SK-N-SH treated with all-trans-retinoic acid at 6 μM for 48 hours (cell line): ENCODE measurements around the gene RPL28.

Experiments used
- ATAC-seq: fragments of 200-7000 bp; cut with Tn5 transposase; 3 replicates; pipeline ENCODE4 v1.9.1; 2020; ENCODE audit warnings: mild to moderate bottlenecking, moderate library complexity
- ARNTL ChIP-seq: fragments of 450-650 bp; formaldehyde crosslinking; IDR thresholded peaks from 2 replicates; pipeline ENCODE4 v1.5.0; 2020; ENCODE audit warnings: low read depth, mild to moderate bottlenecking, moderate library complexity, borderline replicate concordance
- BACH2 ChIP-seq: fragments of 250-450 bp; sonication (Bioruptor Pico); IDR thresholded peaks from 2 replicates; pipeline ENCODE4 v1.9.0; 2021; ENCODE audit warnings: mild to moderate bottlenecking, borderline replicate concordance
- CSDC2 ChIP-seq: fragments of 250-450 bp; sonication (Bioruptor Pico); IDR thresholded peaks from 2 replicates; pipeline ENCODE4 v1.5.0; 2020; ENCODE audit warnings: mild to moderate bottlenecking, moderate library complexity
- ESRRG ChIP-seq: fragments of 250-450 bp; sonication (Bioruptor Pico); IDR thresholded peaks from 2 replicates; pipeline ENCODE4 v1.6.1; 2021; ENCODE audit warnings: mild to moderate bottlenecking
- GLIS3 ChIP-seq: fragments of 250-450 bp; sonication (Bioruptor Pico); IDR thresholded peaks from 2 replicates; pipeline ENCODE4 v1.5.0; 2020; ENCODE audit warnings: mild to moderate bottlenecking, moderate library complexity
- OSR1 ChIP-seq: fragments of 250-450 bp; sonication (Bioruptor Pico); IDR thresholded peaks from 2 replicates; pipeline ENCODE4 v1.8.0; 2022; ENCODE audit warnings: moderate library complexity, mild to moderate bottlenecking, inconsistent platforms
- PPARA ChIP-seq: fragments of 250-450 bp; sonication (Bioruptor Pico); IDR thresholded peaks from 2 replicates; pipeline ENCODE4 v1.5.0; 2020; ENCODE audit warnings: mild to moderate bottlenecking, borderline replicate concordance
- RARB ChIP-seq: fragments of 250-450 bp; sonication (Bioruptor Pico); IDR thresholded peaks from 2 replicates; pipeline ENCODE4 v1.8.0; 2021; ENCODE audit warnings: mild to moderate bottlenecking, moderate library complexity
- SNAI2 ChIP-seq: fragments of 250-450 bp; sonication (Bioruptor Pico); IDR thresholded peaks from 2 replicates; pipeline ENCODE4 v1.5.0; 2020; ENCODE audit warnings: mild to moderate bottlenecking, moderate library complexity
- TCF4 ChIP-seq: fragments of 250-450 bp; sonication (Bioruptor Pico); IDR thresholded peaks from 2 replicates; pipeline ENCODE4 v1.8.0; 2021; ENCODE audit warnings: mild to moderate bottlenecking, moderate library complexity, borderline replicate concordance
- TOX ChIP-seq: fragments of 250-450 bp; sonication (Bioruptor Pico); IDR thresholded peaks from 2 replicates; pipeline ENCODE4 v1.8.0; 2021; ENCODE audit warnings: mild to moderate bottlenecking, moderate library complexity, borderline replicate concordance
- ZC3H10 ChIP-seq: fragments of 250-450 bp; sonication (Bioruptor Pico); IDR thresholded peaks from 2 replicates; pipeline ENCODE4 v1.5.1; 2021; ENCODE audit warnings: mild to moderate bottlenecking, moderate library complexity
- ZFP3 ChIP-seq: fragments of 250-450 bp; sonication (Bioruptor Pico); IDR thresholded peaks from 2 replicates; pipeline ENCODE4 v1.5.0; 2020; ENCODE audit warnings: mild to moderate bottlenecking, moderate library complexity
- ZFP30 ChIP-seq: fragments of 450-650 bp; formaldehyde crosslinking; IDR thresholded peaks from 2 replicates; pipeline ENCODE4 v1.5.0; 2022; ENCODE audit warnings: mild to moderate bottlenecking, moderate library complexity
- ZNF565 ChIP-seq: fragments of 450-650 bp; formaldehyde crosslinking; conservative IDR thresholded peaks from 2 replicates; pipeline ENCODE4 v1.5.0; 2020; ENCODE audit warnings: low read depth, mild to moderate bottlenecking, moderate library complexity
- ZNF70 ChIP-seq: fragments of 450-650 bp; formaldehyde crosslinking; IDR thresholded peaks from 2 replicates; pipeline ENCODE4 v1.5.0; 2020; ENCODE audit warnings: mild to moderate bottlenecking, moderate library complexity
- ZNF8 ChIP-seq: fragments of 450-650 bp; formaldehyde crosslinking; IDR thresholded peaks from 2 replicates; pipeline ENCODE4 v1.5.0; 2020; ENCODE audit warnings: mild to moderate bottlenecking, moderate library complexity
- TF ChIP-seq, protein P1 (sequence below): fragments of 250-450 bp; sonication (Bioruptor Pico); IDR thresholded peaks from 2 replicates; pipeline ENCODE4 v1.5.1; 2020; ENCODE audit warnings: low read depth, mild to moderate bottlenecking, moderate library complexity
- TF ChIP-seq, protein P2 (sequence below): fragments of 250-450 bp; sonication (Bioruptor Pico); IDR thresholded peaks from 2 replicates; pipeline ENCODE4 v1.5.0; 2020; ENCODE audit warnings: mild to moderate bottlenecking, moderate library complexity
- TF ChIP-seq, protein P3 (sequence below): fragments of 250-450 bp; sonication (Bioruptor Pico); IDR thresholded peaks from 2 replicates; pipeline ENCODE4 v1.8.0; 2020; ENCODE audit warnings: mild to moderate bottlenecking, moderate library complexity, borderline replicate concordance
- TF ChIP-seq, protein P4 (sequence below): fragments of 250-450 bp; sonication (Bioruptor Pico); IDR thresholded peaks from 2 replicates; pipeline ENCODE4 v1.5.1; 2021; ENCODE audit warnings: mild to moderate bottlenecking, moderate library complexity

The RPL28 gene

DNA sequence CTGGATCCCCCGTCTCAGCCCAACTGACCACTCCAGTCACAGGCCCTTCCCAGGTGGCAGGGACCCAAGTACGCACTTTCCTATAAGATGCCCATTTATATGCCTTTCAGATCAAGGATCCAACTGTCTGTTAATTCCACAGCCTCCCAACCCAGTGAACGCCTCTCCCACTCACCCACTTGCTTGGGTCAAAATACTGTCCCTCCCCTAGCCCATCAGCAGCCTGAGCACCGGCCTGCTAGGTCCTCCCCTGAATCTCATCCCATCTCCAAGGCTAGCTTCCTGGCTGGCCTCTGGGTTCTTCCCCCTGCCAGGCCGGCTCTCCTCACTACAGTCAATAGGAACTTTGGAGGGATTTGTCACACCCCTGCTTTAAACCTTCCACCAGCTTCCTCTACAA, 19.9 kb downstream of the RPL28 start:
- no peak for ATAC-seq
- TF ChIP-seq, protein P1, sequence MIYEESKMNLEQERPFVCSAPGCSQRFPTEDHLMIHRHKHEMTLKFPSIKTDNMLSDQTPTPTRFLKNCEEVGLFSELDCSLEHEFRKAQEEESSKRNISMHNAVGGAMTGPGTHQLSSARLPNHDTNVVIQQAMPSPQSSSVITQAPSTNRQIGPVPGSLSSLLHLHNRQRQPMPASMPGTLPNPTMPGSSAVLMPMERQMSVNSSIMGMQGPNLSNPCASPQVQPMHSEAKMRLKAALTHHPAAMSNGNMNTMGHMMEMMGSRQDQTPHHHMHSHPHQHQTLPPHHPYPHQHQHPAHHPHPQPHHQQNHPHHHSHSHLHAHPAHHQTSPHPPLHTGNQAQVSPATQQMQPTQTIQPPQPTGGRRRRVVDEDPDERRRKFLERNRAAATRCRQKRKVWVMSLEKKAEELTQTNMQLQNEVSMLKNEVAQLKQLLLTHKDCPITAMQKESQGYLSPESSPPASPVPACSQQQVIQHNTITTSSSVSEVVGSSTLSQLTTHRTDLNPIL, result no peak
- TF ChIP-seq, protein P2, sequence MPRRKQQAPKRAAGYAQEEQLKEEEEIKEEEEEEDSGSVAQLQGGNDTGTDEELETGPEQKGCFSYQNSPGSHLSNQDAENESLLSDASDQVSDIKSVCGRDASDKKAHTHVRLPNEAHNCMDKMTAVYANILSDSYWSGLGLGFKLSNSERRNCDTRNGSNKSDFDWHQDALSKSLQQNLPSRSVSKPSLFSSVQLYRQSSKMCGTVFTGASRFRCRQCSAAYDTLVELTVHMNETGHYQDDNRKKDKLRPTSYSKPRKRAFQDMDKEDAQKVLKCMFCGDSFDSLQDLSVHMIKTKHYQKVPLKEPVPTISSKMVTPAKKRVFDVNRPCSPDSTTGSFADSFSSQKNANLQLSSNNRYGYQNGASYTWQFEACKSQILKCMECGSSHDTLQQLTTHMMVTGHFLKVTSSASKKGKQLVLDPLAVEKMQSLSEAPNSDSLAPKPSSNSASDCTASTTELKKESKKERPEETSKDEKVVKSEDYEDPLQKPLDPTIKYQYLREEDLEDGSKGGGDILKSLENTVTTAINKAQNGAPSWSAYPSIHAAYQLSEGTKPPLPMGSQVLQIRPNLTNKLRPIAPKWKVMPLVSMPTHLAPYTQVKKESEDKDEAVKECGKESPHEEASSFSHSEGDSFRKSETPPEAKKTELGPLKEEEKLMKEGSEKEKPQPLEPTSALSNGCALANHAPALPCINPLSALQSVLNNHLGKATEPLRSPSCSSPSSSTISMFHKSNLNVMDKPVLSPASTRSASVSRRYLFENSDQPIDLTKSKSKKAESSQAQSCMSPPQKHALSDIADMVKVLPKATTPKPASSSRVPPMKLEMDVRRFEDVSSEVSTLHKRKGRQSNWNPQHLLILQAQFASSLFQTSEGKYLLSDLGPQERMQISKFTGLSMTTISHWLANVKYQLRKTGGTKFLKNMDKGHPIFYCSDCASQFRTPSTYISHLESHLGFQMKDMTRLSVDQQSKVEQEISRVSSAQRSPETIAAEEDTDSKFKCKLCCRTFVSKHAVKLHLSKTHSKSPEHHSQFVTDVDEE (CRISPR knock-in tag), result no peak
- TF ChIP-seq CSDC2 (CRISPR knock-in tag) (no peak), ESRRG (CRISPR knock-in tag) (no peak), ZNF8 (no peak), ZFP3 (CRISPR knock-in tag) (no peak), RARB (CRISPR knock-in tag) (no peak), GLIS3 (no peak), OSR1 (no peak), ARNTL (no peak), SNAI2 (no peak), BACH2 (CRISPR knock-in tag) (no peak), ZNF565 (CRISPR knock-in tag) (no peak), ZNF70 (CRISPR knock-in tag) (no peak), PPARA (CRISPR knock-in tag) (no peak), ZC3H10 (CRISPR knock-in tag) (no peak), ZFP30 (CRISPR knock-in tag) (no peak)
- TF ChIP-seq, protein P3, sequence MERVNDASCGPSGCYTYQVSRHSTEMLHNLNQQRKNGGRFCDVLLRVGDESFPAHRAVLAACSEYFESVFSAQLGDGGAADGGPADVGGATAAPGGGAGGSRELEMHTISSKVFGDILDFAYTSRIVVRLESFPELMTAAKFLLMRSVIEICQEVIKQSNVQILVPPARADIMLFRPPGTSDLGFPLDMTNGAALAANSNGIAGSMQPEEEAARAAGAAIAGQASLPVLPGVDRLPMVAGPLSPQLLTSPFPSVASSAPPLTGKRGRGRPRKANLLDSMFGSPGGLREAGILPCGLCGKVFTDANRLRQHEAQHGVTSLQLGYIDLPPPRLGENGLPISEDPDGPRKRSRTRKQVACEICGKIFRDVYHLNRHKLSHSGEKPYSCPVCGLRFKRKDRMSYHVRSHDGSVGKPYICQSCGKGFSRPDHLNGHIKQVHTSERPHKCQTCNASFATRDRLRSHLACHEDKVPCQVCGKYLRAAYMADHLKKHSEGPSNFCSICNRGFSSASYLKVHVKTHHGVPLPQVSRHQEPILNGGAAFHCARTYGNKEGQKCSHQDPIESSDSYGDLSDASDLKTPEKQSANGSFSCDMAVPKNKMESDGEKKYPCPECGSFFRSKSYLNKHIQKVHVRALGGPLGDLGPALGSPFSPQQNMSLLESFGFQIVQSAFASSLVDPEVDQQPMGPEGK, result no peak
- TF ChIP-seq, protein P4, sequence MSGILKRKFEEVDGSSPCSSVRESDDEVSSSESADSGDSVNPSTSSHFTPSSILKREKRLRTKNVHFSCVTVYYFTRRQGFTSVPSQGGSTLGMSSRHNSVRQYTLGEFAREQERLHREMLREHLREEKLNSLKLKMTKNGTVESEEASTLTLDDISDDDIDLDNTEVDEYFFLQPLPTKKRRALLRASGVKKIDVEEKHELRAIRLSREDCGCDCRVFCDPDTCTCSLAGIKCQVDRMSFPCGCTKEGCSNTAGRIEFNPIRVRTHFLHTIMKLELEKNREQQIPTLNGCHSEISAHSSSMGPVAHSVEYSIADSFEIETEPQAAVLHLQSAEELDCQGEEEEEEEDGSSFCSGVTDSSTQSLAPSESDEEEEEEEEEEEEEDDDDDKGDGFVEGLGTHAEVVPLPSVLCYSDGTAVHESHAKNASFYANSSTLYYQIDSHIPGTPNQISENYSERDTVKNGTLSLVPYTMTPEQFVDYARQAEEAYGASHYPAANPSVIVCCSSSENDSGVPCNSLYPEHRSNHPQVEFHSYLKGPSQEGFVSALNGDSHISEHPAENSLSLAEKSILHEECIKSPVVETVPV (CRISPR knock-in tag), result no peak

DNA sequence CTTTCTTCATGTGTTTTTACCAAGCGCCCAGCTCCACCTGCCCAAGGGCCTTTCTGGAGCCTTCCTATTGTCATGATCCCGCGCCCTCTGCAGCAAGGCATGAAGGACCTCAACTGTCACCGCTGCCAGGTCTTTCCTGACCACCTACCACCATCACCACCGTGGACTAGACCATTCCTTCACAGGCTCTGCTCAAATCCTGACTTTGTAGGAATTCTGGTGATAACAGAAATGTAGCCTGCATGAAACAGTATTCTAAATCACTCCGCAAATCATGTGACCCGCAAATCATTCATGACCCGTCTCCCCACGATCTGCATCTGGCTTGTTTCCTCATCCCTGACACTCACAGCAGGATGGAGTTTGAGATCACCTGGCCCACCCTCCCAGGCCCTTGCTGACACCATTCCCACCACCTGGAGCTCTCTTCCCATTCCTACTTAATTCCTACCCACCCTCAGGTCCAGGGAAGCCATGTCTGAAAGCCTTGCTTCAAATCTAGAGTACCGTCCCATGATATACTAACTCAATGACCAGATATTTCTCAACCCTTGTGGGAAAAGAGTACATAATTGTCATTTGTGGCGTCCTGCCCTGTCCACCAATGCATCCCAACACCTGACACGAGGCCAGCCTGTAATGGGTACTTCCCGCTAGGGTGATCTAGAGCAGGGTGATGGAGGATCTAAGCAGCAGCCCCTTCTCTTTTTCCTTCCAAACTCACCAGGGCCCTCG, 20.5 kb downstream of the RPL28 start:
- TF ChIP-seq SNAI2, result no peak
- no peak for TF ChIP-seq ZNF565 (CRISPR knock-in tag)
- no peak for TF ChIP-seq TOX
- no peak for TF ChIP-seq ZFP30 (CRISPR knock-in tag)
- no peak for TF ChIP-seq ZFP3 (CRISPR knock-in tag)
- no peak for TF ChIP-seq ZC3H10 (CRISPR knock-in tag)
- no peak for TF ChIP-seq ZNF8
- TF ChIP-seq ZNF70 (CRISPR knock-in tag), result no peak
- TF ChIP-seq GLIS3, result no peak
- no peak for TF ChIP-seq TCF4 (CRISPR knock-in tag)
- TF ChIP-seq, protein P1, result no peak
- no peak for TF ChIP-seq OSR1
- no peak for TF ChIP-seq BACH2 (CRISPR knock-in tag)
- TF ChIP-seq RARB (CRISPR knock-in tag), result no peak
- TF ChIP-seq, protein P3, result no peak
- no peak for TF ChIP-seq CSDC2 (CRISPR knock-in tag)
- TF ChIP-seq ARNTL, result no peak
- TF ChIP-seq, protein P2 (CRISPR knock-in tag), result no peak
- TF ChIP-seq, protein P4 (CRISPR knock-in tag), result no peak
- ATAC-seq, result no peak
